ENCODE results near the gene ST8SIA4.

ST8SIA4 gene

GRCh38 chr5:100903039-100903887, at the start of gene ST8SIA4:
Gene ST8SIA4 (minus strand): TSS chr5:100903282. CDS start chr5:100902955, 327 bp downstream.
- peak; percentile 71 for DNase-seq (ENCODE audit: low read depth)

GRCh38 chr5:100950985-100951384, 47.9 kb upstream of the ST8SIA4 start:
- no peak for DNase-seq (ENCODE audit: low read depth)

- DNase-seq (ENCODE audit: low read depth), result no peak
These were observed 10.2 kb upstream of the ST8SIA4 start for GRCh38 chr5:100913298-100913697.

GRCh38 chr5:100909034-100909433, 6.0 kb upstream of the ST8SIA4 start:
- no peak for DNase-seq (ENCODE audit: low read depth)

GRCh38 chr5:100905259-100905914, 2.3 kb upstream of the ST8SIA4 start:
- DNase-seq (ENCODE audit: low read depth), result no peak

- no peak for DNase-seq (ENCODE audit: low read depth)
These were observed 1.3 kb upstream of the ST8SIA4 start for GRCh38 chr5:100904259-100904861.

- no peak for DNase-seq (ENCODE audit: low read depth)
These were observed 543 bp downstream of the ST8SIA4 start for GRCh38 chr5:100902440-100903038.

- no peak for DNase-seq (ENCODE audit: low read depth)
These were observed 1.2 kb downstream of the ST8SIA4 start for GRCh38 chr5:100901821-100902341.

GRCh38 chr5:100900796-100901781, 2.0 kb downstream of the ST8SIA4 start:
- peak; percentile 70 for DNase-seq (ENCODE audit: low read depth)

GRCh38 chr5:100900142-100900795, 2.8 kb downstream of the ST8SIA4 start:
- DNase-seq (ENCODE audit: low read depth), result no peak

- no peak for DNase-seq (ENCODE audit: low read depth)
These were observed 3.4 kb downstream of the ST8SIA4 start for GRCh38 chr5:100899675-100900074.

- DNase-seq (ENCODE audit: low read depth), result no peak
These were observed 4.4 kb downstream of the ST8SIA4 start for GRCh38 chr5:100898504-100899346.

GRCh38 chr5:100896054-100896453, 7.0 kb downstream of the ST8SIA4 start:
- no peak for DNase-seq (ENCODE audit: low read depth)

- DNase-seq (ENCODE audit: low read depth), result no peak
These were observed 12.5 kb downstream of the ST8SIA4 start for GRCh38 chr5:100890461-100891008.

GRCh38 chr5:100889896-100890295, 13.2 kb downstream of the ST8SIA4 start:
- no peak for DNase-seq (ENCODE audit: low read depth)

GRCh38 chr5:100889165-100889743, 13.8 kb downstream of the ST8SIA4 start:
- DNase-seq (ENCODE audit: low read depth), result no peak

- DNase-seq (ENCODE audit: low read depth), result no peak
These were observed 25.8 kb downstream of the ST8SIA4 start for GRCh38 chr5:100877274-100877673.

- no peak for DNase-seq (ENCODE audit: low read depth)
These were observed 30.5 kb downstream of the ST8SIA4 start for GRCh38 chr5:100872408-100873190.

Measured in stimulated activated CD8-positive, alpha-beta memory T cell treated with anti-CD3 and anti-CD28 coated beads, Interleukin-15, amount 100 ng/mL, for 24 hours (primary cell).